ENCODE data around the gene SYNPO2. TPM values are rescaled to one million over a fixed set of nuclear protein-coding genes. Genes with fewer than 3 reads are reported as not detected.
"Not testable (repeated sequence)": the region's sequence is repeated elsewhere in the genome, so short reads cannot be mapped to it uniquely, and the experiment has no call there.

The SYNPO2 gene
- total and polyA plus RNA-seq, 2 donors (not counting 1 experiment from before 2014, with no cell fraction given): 0.03 to 0.20 TPM

GRCh38 chr4:119000400-119000799 lies 111.7 kb downstream of the SYNPO2 start:
- H3K4me1 Mint-ChIP-seq: no peaks in the 10 kb centered on the region
- H2AFZ ChIP-seq (ENCODE audit: insufficient read depth, low read depth, low read length, poor library complexity, severe bottlenecking): no peak overlapping the region
- TF ChIP-seq CTCF (IDR thresholded peaks at IDR 0.05): no peak
- H3K4me2 ChIP-seq (replicated peaks; ENCODE audit: low read depth, low read length, poor library complexity, severe bottlenecking): no peak overlapping the region
- no peaks in the 10 kb centered on the region for H3K9me3 ChIP-seq (ENCODE audit: control extremely low read depth in 1 of 3, control insufficient read depth in 2 of 3, insufficient read depth in 1 of 3, low read length in 2 of 3)
- intact Hi-C loops (cut with micrococcal nuclease): no loop called here
- ChIA-PET POLR2A (no interaction called here), CTCF (no interaction called here)
- H4K20me1 ChIP-seq (ENCODE audit: control insufficient read depth, insufficient read depth, low read length, poor library complexity, severe bottlenecking): no peaks in the 10 kb centered on the region
- no peaks in the 10 kb centered on the region for H3K27me3 ChIP-seq (replicated peaks in 1 of 4; ENCODE audit: control extremely low read depth in 1 of 4, control insufficient read depth in 3 of 4, insufficient read depth in 4 of 4, low read length in 3 of 4)
- no peaks in the 10 kb centered on the region for H3K36me3 ChIP-seq (replicated peaks in 1 of 2; ENCODE audit: control extremely low read depth in 1 of 2, control insufficient read depth in 1 of 2, extremely low read depth in 1 of 2, insufficient read depth in 2 of 2, low read length in 1 of 2)
- no CpG with 5 or more reads among the region's 4 CpGs for WGBS (ENCODE audit: insufficient coverage)
- no peaks in the 10 kb centered on the region for H3K4me1 ChIP-seq (ENCODE audit: control insufficient read depth in 2 of 2, insufficient read depth in 2 of 2, low read length in 2 of 2)
- no peak overlapping the region for H3K9ac ChIP-seq (ENCODE audit: low read length)
- ATAC-seq (ENCODE audit: low read depth) (no peak), DNase-seq (no peak)
- H3K27me3 Mint-ChIP-seq: peaks cover 14% of the 10 kb centered on the region
- H3K27ac ChIP-seq (ENCODE audit: low read length in 2 of 2): no peak overlapping the region
- H3K27ac Mint-ChIP-seq: no peak overlapping the region
- no peak overlapping the region for H3K4me3 ChIP-seq (ENCODE audit: control extremely low read depth in 1 of 5, extremely low read depth in 1 of 5, insufficient read depth in 1 of 5, low read depth in 2 of 5, low read length in 4 of 5)
- no peaks in the 10 kb centered on the region for H3K9me3 Mint-ChIP-seq (ENCODE audit: insufficient read depth)
- no peak overlapping the region for H3K4me3 Mint-ChIP-seq
- H3K79me2 ChIP-seq (ENCODE audit: control insufficient read depth, insufficient read depth, low read length): no peaks in the 10 kb centered on the region

- Histone ChIP-seq H3K79me2 (ENCODE audit: control insufficient read depth, insufficient read depth, low read length) (no peaks in the 10 kb centered on the region), H3K9ac (ENCODE audit: low read length) (no peak overlapping the region), H3K4me2 (replicated peaks; ENCODE audit: low read depth, low read length, poor library complexity, severe bottlenecking) (no peak overlapping the region), H4K20me1 (ENCODE audit: control insufficient read depth, insufficient read depth, low read length, poor library complexity, severe bottlenecking) (no peaks in the 10 kb centered on the region), H3K27ac (ENCODE audit: low read length in 2 of 2) (no peak overlapping the region), H2AFZ (ENCODE audit: insufficient read depth, low read depth, low read length, poor library complexity, severe bottlenecking) (no peak overlapping the region), H3K9me3 (ENCODE audit: control extremely low read depth in 1 of 3, control insufficient read depth in 2 of 3, insufficient read depth in 1 of 3, low read length in 2 of 3) (no peaks in the 10 kb centered on the region), H3K4me3 (ENCODE audit: control extremely low read depth in 1 of 5, extremely low read depth in 1 of 5, insufficient read depth in 1 of 5, low read depth in 2 of 5, low read length in 4 of 5) (no peak overlapping the region), H3K4me1 (ENCODE audit: control insufficient read depth in 2 of 2, insufficient read depth in 2 of 2, low read length in 2 of 2) (no peaks in the 10 kb centered on the region), H3K36me3 (replicated peaks in 1 of 2; ENCODE audit: control extremely low read depth in 1 of 2, control insufficient read depth in 1 of 2, extremely low read depth in 1 of 2, insufficient read depth in 2 of 2, low read length in 1 of 2) (no peaks in the 10 kb centered on the region), H3K27me3 (replicated peaks in 1 of 4; ENCODE audit: control extremely low read depth in 1 of 4, control insufficient read depth in 3 of 4, insufficient read depth in 4 of 4, low read length in 3 of 4) (no peaks in the 10 kb centered on the region)
- H3K27ac Mint-ChIP-seq: no peak overlapping the region
- ATAC-seq (ENCODE audit: low read depth): no peak
- H3K27me3 Mint-ChIP-seq: peaks cover 8% of the 10 kb centered on the region
- intact Hi-C loops (cut with micrococcal nuclease): no loop called here
- no peak for DNase-seq
- no peak for TF ChIP-seq EZH2 (IDR thresholded peaks at IDR 0.05; ENCODE audit: borderline replicate concordance, insufficient read depth, low read depth, low read length, poor library complexity, severe bottlenecking)
- TF ChIP-seq CTCF (IDR thresholded peaks at IDR 0.05): no peak
- CTCF ChIA-PET: no interaction called here
- H3K4me1 Mint-ChIP-seq: no peaks in the 10 kb centered on the region
- POLR2A ChIA-PET: no interaction called here
- H3K9me3 Mint-ChIP-seq (ENCODE audit: insufficient read depth): no peaks in the 10 kb centered on the region
- WGBS (ENCODE audit: insufficient coverage): 60% methylated on average over 3 of the region's 3 CpGs
- no peak overlapping the region for H3K4me3 Mint-ChIP-seq
Measured at GRCh38 chr4:119002476-119002875, 113.8 kb downstream of the SYNPO2 start.

GRCh38 chr4:119003001-119003400 lies 114.3 kb downstream of the SYNPO2 start:
- H3K4me3 Mint-ChIP-seq; H3K36me3 ChIP-seq (replicated peaks in 1 of 2; ENCODE audit: control extremely low read depth in 1 of 2, control insufficient read depth in 1 of 2, extremely low read depth in 1 of 2, insufficient read depth in 2 of 2, low read length in 1 of 2); H3K4me2 ChIP-seq (replicated peaks; ENCODE audit: low read depth, low read length, poor library complexity, severe bottlenecking); H2AFZ ChIP-seq (ENCODE audit: insufficient read depth, low read depth, low read length, poor library complexity, severe bottlenecking); H3K27me3 ChIP-seq (replicated peaks in 1 of 4; ENCODE audit: control extremely low read depth in 1 of 4, control insufficient read depth in 3 of 4, insufficient read depth in 4 of 4, low read length in 3 of 4); CTCF ChIA-PET; H3K9ac ChIP-seq (ENCODE audit: low read length); H3K27me3 Mint-ChIP-seq; H3K27ac ChIP-seq (ENCODE audit: low read length in 2 of 2); H3K27ac Mint-ChIP-seq; H3K9me3 Mint-ChIP-seq (ENCODE audit: insufficient read depth); DNase-seq; H3K9me3 ChIP-seq (ENCODE audit: control extremely low read depth in 1 of 3, control insufficient read depth in 2 of 3, insufficient read depth in 1 of 3, low read length in 2 of 3); H3K4me1 ChIP-seq (ENCODE audit: control insufficient read depth in 2 of 2, insufficient read depth in 2 of 2, low read length in 2 of 2); ATAC-seq (ENCODE audit: low read depth); intact Hi-C loops (cut with micrococcal nuclease); H3K79me2 ChIP-seq (ENCODE audit: control insufficient read depth, insufficient read depth, low read length); POLR2A ChIA-PET; H3K4me1 Mint-ChIP-seq; H3K4me3 ChIP-seq (ENCODE audit: control extremely low read depth in 1 of 5, extremely low read depth in 1 of 5, insufficient read depth in 1 of 5, low read depth in 2 of 5, low read length in 4 of 5); H4K20me1 ChIP-seq (ENCODE audit: control insufficient read depth, insufficient read depth, low read length, poor library complexity, severe bottlenecking): not testable (repeated sequence)
- no CpG with 5 or more reads among the region's 1 CpG for WGBS (ENCODE audit: insufficient coverage)

Measured in B cell (primary cell).